ENCODE results near the gene SUCO.

Gene SUCO

DNA sequence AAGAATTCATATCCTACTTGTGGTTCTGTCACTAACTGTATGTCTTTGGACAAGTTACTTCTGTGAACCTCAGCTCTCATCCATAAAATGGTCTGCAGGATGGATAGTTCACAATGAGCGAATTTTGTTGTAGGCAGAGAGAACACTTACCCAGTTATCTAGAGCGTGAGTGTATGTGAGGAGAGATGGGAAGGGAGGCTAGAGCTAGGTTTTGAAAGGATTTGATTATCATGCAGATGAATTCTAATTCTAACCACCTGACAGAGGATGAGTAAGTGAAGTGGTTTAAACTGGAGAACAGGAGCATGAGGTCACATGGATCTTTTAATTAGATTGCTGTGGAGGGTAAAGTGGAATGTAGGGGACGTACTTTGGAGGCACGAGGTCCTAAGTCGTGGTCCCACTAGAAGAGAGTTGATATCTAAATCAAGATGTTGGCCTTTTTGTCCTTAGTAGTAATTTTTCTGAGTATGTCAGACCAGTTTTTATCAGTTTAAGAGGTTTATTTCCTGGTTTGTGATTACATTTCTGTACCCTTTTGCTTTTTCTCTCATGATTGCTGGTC lies 5.0 kb downstream of the SUCO start:
- DNase-seq (ENCODE audit: low read depth) = peak; percentile 66
- TF ChIP-seq, protein P1, sequence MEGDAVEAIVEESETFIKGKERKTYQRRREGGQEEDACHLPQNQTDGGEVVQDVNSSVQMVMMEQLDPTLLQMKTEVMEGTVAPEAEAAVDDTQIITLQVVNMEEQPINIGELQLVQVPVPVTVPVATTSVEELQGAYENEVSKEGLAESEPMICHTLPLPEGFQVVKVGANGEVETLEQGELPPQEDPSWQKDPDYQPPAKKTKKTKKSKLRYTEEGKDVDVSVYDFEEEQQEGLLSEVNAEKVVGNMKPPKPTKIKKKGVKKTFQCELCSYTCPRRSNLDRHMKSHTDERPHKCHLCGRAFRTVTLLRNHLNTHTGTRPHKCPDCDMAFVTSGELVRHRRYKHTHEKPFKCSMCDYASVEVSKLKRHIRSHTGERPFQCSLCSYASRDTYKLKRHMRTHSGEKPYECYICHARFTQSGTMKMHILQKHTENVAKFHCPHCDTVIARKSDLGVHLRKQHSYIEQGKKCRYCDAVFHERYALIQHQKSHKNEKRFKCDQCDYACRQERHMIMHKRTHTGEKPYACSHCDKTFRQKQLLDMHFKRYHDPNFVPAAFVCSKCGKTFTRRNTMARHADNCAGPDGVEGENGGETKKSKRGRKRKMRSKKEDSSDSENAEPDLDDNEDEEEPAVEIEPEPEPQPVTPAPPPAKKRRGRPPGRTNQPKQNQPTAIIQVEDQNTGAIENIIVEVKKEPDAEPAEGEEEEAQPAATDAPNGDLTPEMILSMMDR (conservative IDR thresholded peaks at IDR 0.05; ENCODE audit: control insufficient read depth, insufficient read depth, low read depth, low read length) = no peak
- H3K4me3 ChIP-seq (ENCODE audit: control insufficient read depth, low read depth, low read length) = no peak overlapping the region

DNA sequence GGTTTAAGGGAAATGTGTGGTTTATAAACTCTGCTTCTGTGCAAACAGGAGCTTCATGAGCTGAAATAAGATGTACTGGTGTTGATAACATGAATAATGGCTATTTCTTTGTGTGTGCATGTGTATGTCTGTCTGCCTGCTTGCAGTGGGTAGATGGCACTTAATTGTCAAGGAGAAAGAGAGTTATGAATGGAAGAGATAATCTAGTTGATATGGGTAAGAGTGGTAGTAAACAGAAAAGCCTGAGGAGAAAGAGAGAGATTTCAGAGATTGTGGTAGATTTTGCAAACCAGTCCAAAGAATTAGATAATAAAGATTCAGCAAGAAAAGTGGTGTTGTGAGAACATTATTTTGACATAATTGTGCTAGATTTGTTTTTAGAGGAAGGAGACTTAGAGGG lies 7.7 kb downstream of the SUCO start:
- H3K4me3 ChIP-seq (ENCODE audit: control insufficient read depth, low read depth, low read length) = no peak overlapping the region
- TF ChIP-seq, protein P1 (conservative IDR thresholded peaks at IDR 0.05; ENCODE audit: control insufficient read depth, insufficient read depth, low read depth, low read length) = no peak
- no peak for DNase-seq (ENCODE audit: low read depth)

DNA sequence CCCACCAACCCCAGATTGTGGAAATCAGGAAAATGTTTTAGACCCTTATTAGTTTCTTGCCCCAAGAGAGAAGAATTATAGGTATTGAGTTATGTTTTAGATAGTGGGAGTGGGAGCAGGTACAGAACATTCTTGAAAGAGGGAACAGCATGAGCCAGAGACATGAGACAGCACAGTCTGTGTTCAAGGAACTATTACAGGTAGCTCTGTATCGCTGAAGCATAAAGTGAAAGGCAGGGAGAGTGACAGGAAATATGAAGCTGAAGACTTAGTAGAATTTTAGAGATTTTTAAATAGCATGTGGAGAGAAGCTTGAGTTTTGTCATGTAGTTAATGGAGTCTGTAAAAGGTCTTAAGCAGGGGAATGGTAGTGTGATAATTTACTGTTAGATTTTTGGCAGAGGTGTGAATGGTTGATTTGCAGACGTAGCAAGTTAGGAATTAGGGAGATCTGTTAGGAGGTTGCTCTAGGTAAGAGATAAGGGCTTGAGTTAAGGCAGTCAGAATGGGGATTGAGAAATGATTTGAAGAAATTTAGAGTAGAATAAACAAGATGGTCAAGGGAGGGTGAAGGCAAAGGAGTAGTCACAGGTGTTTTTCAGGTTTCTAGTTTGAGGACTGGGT lies 11.6 kb downstream of the SUCO start:
- no peak for DNase-seq (ENCODE audit: low read depth)
- no peak overlapping the region for H3K4me3 ChIP-seq (ENCODE audit: control insufficient read depth, low read depth, low read length)
- TF ChIP-seq, protein P1 (conservative IDR thresholded peaks at IDR 0.05; ENCODE audit: control insufficient read depth, insufficient read depth, low read depth, low read length) = no peak

DNA sequence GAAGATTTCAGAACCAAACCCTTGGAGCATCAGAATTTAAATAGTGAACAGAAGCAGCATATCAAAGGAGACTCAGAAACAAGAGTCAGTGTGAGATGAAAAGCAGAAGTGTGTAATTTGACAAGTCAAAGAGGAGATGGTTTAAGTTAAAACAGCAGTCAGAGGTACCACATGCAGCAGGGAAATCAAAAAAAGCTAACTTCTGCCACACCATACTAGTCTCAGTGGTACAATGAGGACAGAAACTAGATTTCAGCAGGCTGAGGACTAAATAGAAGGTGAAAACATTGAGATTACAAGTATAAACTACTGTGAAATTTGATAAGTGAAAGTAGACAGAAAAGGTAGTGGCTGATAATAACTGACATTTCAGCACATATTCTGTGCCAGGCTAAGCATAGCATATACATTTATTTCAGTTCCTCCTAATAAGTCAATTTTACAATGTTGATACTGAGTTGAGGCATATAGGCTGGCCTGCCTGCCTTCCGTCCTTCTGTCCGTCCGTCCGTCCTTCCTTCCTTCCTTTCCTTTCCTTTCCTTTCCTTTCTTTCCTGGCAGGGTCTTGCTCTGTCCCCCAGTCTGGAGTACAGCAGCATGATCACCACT lies 12.6 kb downstream of the SUCO start:
- no peak for DNase-seq (ENCODE audit: low read depth)
- TF ChIP-seq, protein P1 (conservative IDR thresholded peaks at IDR 0.05; ENCODE audit: control insufficient read depth, insufficient read depth, low read depth, low read length) = no peak

DNA sequence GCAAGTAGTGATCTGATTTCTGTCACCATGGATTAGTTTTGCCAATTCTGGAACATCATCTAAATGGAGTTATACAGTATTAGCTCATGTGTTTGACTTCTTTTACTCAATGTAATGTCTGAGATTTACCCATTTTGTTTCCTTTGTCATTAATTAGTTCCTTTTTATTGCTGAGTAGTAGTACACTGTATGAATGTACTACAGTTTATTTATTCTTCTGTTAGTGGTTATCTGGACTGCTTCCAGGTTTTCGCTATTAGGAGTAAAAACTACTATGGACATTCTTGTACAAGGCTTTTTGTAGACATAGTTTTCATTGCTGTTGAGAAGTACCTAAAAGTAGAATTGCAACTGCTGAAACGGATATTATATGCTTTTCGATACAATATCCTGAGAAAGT lies 14.1 kb downstream of the SUCO start:
- H3K4me3 ChIP-seq (ENCODE audit: control insufficient read depth, low read depth, low read length) = no peak overlapping the region
- peak; percentile 19 for DNase-seq (ENCODE audit: low read depth)
- TF ChIP-seq, protein P1 (conservative IDR thresholded peaks at IDR 0.05; ENCODE audit: control insufficient read depth, insufficient read depth, low read depth, low read length) = no peak

More for the DNA sequence above, 12.6 kb downstream of the SUCO start:
- H3K4me3 ChIP-seq (ENCODE audit: control insufficient read depth, low read depth, low read length) = no peak overlapping the region

DNA sequence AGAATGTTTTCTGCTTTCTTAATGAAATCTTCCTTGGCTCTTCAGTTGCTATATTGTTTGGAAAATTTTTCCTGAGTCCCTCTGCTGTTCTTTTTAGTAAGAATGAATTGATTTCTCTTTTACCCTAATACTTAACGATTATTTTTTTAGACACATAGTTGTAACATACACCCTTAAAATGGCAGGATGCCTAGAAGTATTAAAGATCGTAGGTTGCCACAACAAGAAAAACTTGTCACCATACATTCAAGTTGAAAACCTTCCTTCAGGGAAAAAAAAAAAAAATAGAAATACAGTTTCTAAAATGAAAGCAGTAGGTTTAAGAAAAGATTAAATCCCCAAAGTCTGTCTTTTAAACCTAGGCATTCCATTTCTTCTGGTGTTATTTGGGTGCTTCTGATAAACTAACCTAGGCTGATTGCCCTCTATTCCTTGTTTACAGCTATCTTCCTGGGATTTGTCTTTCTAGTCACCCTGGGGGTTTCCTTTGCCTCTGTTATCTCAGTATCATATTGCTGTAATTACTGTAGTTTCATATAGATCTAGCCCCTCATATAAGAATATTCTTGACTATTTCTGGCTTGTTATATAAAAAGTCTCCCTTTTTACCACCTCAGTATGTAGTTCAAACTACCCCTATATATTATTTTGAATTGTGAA lies 16.8 kb downstream of the SUCO start:
- TF ChIP-seq, protein P1 (conservative IDR thresholded peaks at IDR 0.05; ENCODE audit: control insufficient read depth, insufficient read depth, low read depth, low read length) = no peak
- peak; percentile 38 for DNase-seq (ENCODE audit: low read depth)
- no peak overlapping the region for H3K4me3 ChIP-seq (ENCODE audit: control insufficient read depth, low read depth, low read length)

Measured in fibroblast of mammary gland (primary cell).